WTC11 (cell line): Measurements from ENCODE around the gene TRAPPC14. TPM values are rescaled to one million over a fixed set of nuclear protein-coding genes. Genes with fewer than 3 reads are reported as not detected.
"Not testable (repeated sequence)": the region's sequence is repeated elsewhere in the genome, so short reads cannot be mapped to it uniquely, and the experiment has no call there.

ENCODE experiments used
- ATAC-seq: fragments of 200-7000 bp; cut with Tn5 transposase; 2 replicates; pipeline ENCODE4 v1.10.0; 2021; ENCODE audit warnings: mild to moderate bottlenecking, moderate library complexity
- CTCF ChIA-PET: fragments of 300-600 bp; sonication (Branson Sonifier 250); formaldehyde crosslinking; loops from one replicate; lab custom pipeline; 2021; ENCODE audit warnings: antibody characterized with exemption; lab: Charles Lee
- POLR2A ChIA-PET: fragments of 350-600 bp; sonication (Branson Sonifier 250); formaldehyde crosslinking; loops from one replicate; lab custom pipeline; 2021; ENCODE audit warnings: antibody characterized with exemption; lab: Charles Lee
- DNase-seq: peaks from one replicate; pipeline ENCODE4 v3.0.0; 2021; ENCODE audit warnings: low spot score
- H3K27ac Mint-ChIP-seq: 2 replicates; pipeline ENCODE4 v1.8.0; 2021; ENCODE audit warnings: mixed read lengths
- H3K27me3 Mint-ChIP-seq: 2 replicates; pipeline ENCODE4 v1.8.0; 2021; ENCODE audit warnings: low read depth, mild to moderate bottlenecking, moderate library complexity, mixed read lengths
- H3K36me3 Mint-ChIP-seq: 2 replicates; pipeline ENCODE4 v1.8.0; 2021; ENCODE audit warnings: mixed read lengths
- H3K4me1 Mint-ChIP-seq: 2 replicates; pipeline ENCODE4 v1.8.0; 2022; ENCODE audit warnings: mixed read lengths
- H3K4me3 Mint-ChIP-seq: 2 replicates; pipeline ENCODE4 v1.8.0; 2021; ENCODE audit warnings: mild to moderate bottlenecking, moderate library complexity, mixed read lengths
- H3K9me3 Mint-ChIP-seq: 2 replicates; pipeline ENCODE4 v1.8.0; 2021; ENCODE audit warnings: mixed read lengths
- CREB1 ChIP-seq: sonication (generic); formaldehyde crosslinking; IDR thresholded peaks from 2 replicates; pipeline ENCODE4 v1.8.0; 2023; ENCODE audit warnings: mild to moderate bottlenecking, missing genetic modification reagents
- E2F4 ChIP-seq: sonication (generic); formaldehyde crosslinking; IDR thresholded peaks from 2 replicates; pipeline ENCODE4 v1.8.1; 2022; ENCODE audit warnings: low read depth, mild to moderate bottlenecking, moderate library complexity, missing genetic modification reagents, borderline replicate concordance
- ETV6 ChIP-seq: sonication (generic); formaldehyde crosslinking; IDR thresholded peaks from 2 replicates; pipeline ENCODE4 v1.8.1; 2022; ENCODE audit warnings: mild to moderate bottlenecking, missing genetic modification reagents
- GTF2I ChIP-seq: fragments of 250-450 bp; sonication (Bioruptor Pico); conservative IDR thresholded peaks from 2 replicates; pipeline ENCODE4 v1.4.0; 2021; ENCODE audit warnings: mild to moderate bottlenecking
- HMGA2 ChIP-seq: fragments of 250-450 bp; sonication (Bioruptor Pico); IDR thresholded peaks from 2 replicates; pipeline ENCODE4 v1.4.0; 2021; ENCODE audit warnings: mild to moderate bottlenecking, moderate library complexity
- HMGXB4 ChIP-seq: sonication (generic); formaldehyde crosslinking; IDR thresholded peaks from 2 replicates; pipeline ENCODE4 v1.8.1; 2023; ENCODE audit warnings: mild to moderate bottlenecking, moderate library complexity, missing genetic modification reagents
- IRF2 ChIP-seq: sonication (generic); formaldehyde crosslinking; IDR thresholded peaks from 2 replicates; pipeline ENCODE4 v1.8.0; 2022; ENCODE audit warnings: low read depth, missing genetic modification reagents, borderline replicate concordance
- MXD4 ChIP-seq: fragments of 250-450 bp; sonication (Bioruptor Pico); IDR thresholded peaks from 2 replicates; pipeline ENCODE4 v1.8.0; 2021; ENCODE audit warnings: mild to moderate bottlenecking, moderate library complexity, borderline replicate concordance
- MYBL2 ChIP-seq: sonication (generic); formaldehyde crosslinking; IDR thresholded peaks from 2 replicates; pipeline ENCODE4 v1.8.1; 2023; ENCODE audit warnings: mild to moderate bottlenecking, moderate library complexity, missing genetic modification reagents
- NR2C2 ChIP-seq: sonication (generic); formaldehyde crosslinking; IDR thresholded peaks from 2 replicates; pipeline ENCODE4 v1.8.0; 2022; ENCODE audit warnings: mild to moderate bottlenecking, missing genetic modification reagents
- RELA ChIP-seq: sonication (generic); formaldehyde crosslinking; IDR thresholded peaks from 2 replicates; pipeline ENCODE4 v1.8.1; 2022; ENCODE audit warnings: missing genetic modification reagents, mild to moderate bottlenecking, borderline replicate concordance
- SP1 ChIP-seq: sonication (generic); formaldehyde crosslinking; conservative IDR thresholded peaks from 2 replicates; pipeline ENCODE4 v1.8.1; 2022; ENCODE audit warnings: missing genetic modification reagents
- TCF7 ChIP-seq: sonication (generic); formaldehyde crosslinking; IDR thresholded peaks from 2 replicates; pipeline ENCODE4 v1.8.0; 2022; ENCODE audit warnings: mild to moderate bottlenecking, low read depth, missing genetic modification reagents, moderate library complexity
- TP53 ChIP-seq: sonication (generic); formaldehyde crosslinking; IDR thresholded peaks from 2 replicates; pipeline ENCODE4 v1.8.1; 2023; ENCODE audit warnings: mild to moderate bottlenecking, missing genetic modification reagents
- ZBTB43 ChIP-seq: sonication (generic); formaldehyde crosslinking; IDR thresholded peaks from 2 replicates; pipeline ENCODE4 v1.8.1; 2023; ENCODE audit warnings: mild to moderate bottlenecking, missing genetic modification reagents
- ZNF121 ChIP-seq: sonication (generic); formaldehyde crosslinking; IDR thresholded peaks from 2 replicates; pipeline ENCODE4 v1.8.0; 2023; ENCODE audit warnings: missing genetic modification reagents
- ZNF138 ChIP-seq: sonication (generic); formaldehyde crosslinking; conservative IDR thresholded peaks from 2 replicates; pipeline ENCODE4 v1.8.1; 2022; ENCODE audit warnings: mild to moderate bottlenecking, moderate library complexity, missing genetic modification reagents
- ZNF317 ChIP-seq: sonication (generic); formaldehyde crosslinking; IDR thresholded peaks from 2 replicates; pipeline ENCODE4 v1.8.1; 2023; ENCODE audit warnings: low read depth, mild to moderate bottlenecking, moderate library complexity, missing genetic modification reagents, borderline replicate concordance
- total RNA-seq: library from RNA; stranded (reverse); gene quantifications from 3 replicates; pipeline ENCODE4 v1.2.3, GENCODE V29; 2021

The TRAPPC14 gene
- total RNA-seq, 1 experiment from 2014 or later, result 28.0 TPM

- no peak for TF ChIP-seq ZBTB43 (CRISPR knock-in tag)
- TF ChIP-seq NR2C2 (CRISPR knock-in tag), result no peak
- no peak for TF ChIP-seq RELA (CRISPR knock-in tag)
- no peak for TF ChIP-seq ZNF138 (CRISPR knock-in tag)
Measured at GRCh38 chr7:100192969-100193368, 34.4 kb upstream of the TRAPPC14 start (continued).

GRCh38 chr7:100192281-100192862 is 33.8 kb upstream of the TRAPPC14 start:
- H3K36me3 Mint-ChIP-seq, H3K9me3 Mint-ChIP-seq, CTCF ChIA-PET, H3K4me1 Mint-ChIP-seq, H3K4me3 Mint-ChIP-seq, H3K27ac Mint-ChIP-seq, DNase-seq, POLR2A ChIA-PET, ATAC-seq: not testable (repeated sequence)
- TF ChIP-seq ZNF121 (CRISPR knock-in tag), result 0 out of 2 replicates have a peak, but pooled peaks have one; percentile 1
- H3K27me3 Mint-ChIP-seq, result peaks cover 24% of the 10 kb centered on the region

- ATAC-seq, result no peak
- no peak for TF ChIP-seq TP53 (CRISPR knock-in tag)
- TF ChIP-seq MXD4 (CRISPR knock-in tag), result no peak
- no peak for TF ChIP-seq ETV6
- TF ChIP-seq CREB1, result no peak
- TF ChIP-seq HMGA2 (CRISPR knock-in tag), result no peak
- TF ChIP-seq ZNF317 (CRISPR knock-in tag), result no peak
- no peak for TF ChIP-seq MYBL2 (CRISPR knock-in tag)
- no peak for TF ChIP-seq SP1
- TF ChIP-seq E2F4 (CRISPR knock-in tag), result no peak
- TF ChIP-seq IRF2 (CRISPR knock-in tag), result no peak
- no peak for TF ChIP-seq TCF7 (CRISPR knock-in tag)
- no peak for TF ChIP-seq GTF2I (CRISPR knock-in tag)
- TF ChIP-seq HMGXB4 (CRISPR knock-in tag), result no peak
- TF ChIP-seq, all 79 proteins: peak for 0
- CTCF ChIA-PET, result no interaction called here
- POLR2A ChIA-PET, result no interaction called here
- Mint-ChIP-seq H3K27me3 (peaks cover 23% of the 10 kb centered on the region), H3K9me3 (no peaks in the 10 kb centered on the region), H3K27ac (no peak overlapping the region), H3K36me3 (no peaks in the 10 kb centered on the region), H3K4me1 (no peaks in the 10 kb centered on the region), H3K4me3 (no peak overlapping the region)
- DNase-seq, result no peak
Measured at GRCh38 chr7:100191775-100192174, 33.3 kb upstream of the TRAPPC14 start.
